ENCODE measurements around the gene C5. TPM values are rescaled to one million over a fixed set of nuclear protein-coding genes. Genes with fewer than 3 reads are reported as not detected.
"Not testable (repeated sequence)": the region's sequence is repeated elsewhere in the genome, so short reads cannot be mapped to it uniquely, and the experiment has no call there.

The C5 gene
- total RNA-seq, 1 donor from 2014 or later, result 1.0 TPM

DNA sequence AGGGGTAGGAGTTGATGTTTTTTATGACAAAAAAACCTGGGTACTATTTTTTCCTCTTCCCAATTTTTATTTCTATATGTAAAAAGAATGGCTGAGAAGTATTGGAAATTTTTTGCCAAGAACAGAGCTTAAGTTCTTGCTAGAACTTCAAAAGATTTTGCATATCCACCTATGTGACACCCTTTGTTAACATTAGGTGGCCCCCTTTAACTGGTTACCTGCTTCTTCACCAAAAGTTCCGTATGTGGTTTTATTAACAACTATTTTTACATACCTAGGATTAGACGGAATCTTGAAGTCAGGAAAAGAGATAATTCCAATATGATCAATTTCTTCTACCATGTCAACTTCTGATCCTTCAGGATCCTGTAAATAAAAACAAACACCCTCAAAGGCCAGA is 15.5 kb downstream of the C5 start:
- Mint-ChIP-seq H3K27me3 (ENCODE audit: unreplicated experiment) (no peaks in the 10 kb centered on the region), H3K27ac (ENCODE audit: unreplicated experiment) (no peak overlapping the region), H3K4me1 (ENCODE audit: low read depth, unreplicated experiment) (no peaks in the 10 kb centered on the region), H3K9me3 (ENCODE audit: unreplicated experiment) (no peaks in the 10 kb centered on the region), H3K36me3 (ENCODE audit: unreplicated experiment) (no peaks in the 10 kb centered on the region), H3K4me3 (ENCODE audit: unreplicated experiment) (no peak overlapping the region)
- no peak for DNase-seq
- TF ChIP-seq, protein P1, sequence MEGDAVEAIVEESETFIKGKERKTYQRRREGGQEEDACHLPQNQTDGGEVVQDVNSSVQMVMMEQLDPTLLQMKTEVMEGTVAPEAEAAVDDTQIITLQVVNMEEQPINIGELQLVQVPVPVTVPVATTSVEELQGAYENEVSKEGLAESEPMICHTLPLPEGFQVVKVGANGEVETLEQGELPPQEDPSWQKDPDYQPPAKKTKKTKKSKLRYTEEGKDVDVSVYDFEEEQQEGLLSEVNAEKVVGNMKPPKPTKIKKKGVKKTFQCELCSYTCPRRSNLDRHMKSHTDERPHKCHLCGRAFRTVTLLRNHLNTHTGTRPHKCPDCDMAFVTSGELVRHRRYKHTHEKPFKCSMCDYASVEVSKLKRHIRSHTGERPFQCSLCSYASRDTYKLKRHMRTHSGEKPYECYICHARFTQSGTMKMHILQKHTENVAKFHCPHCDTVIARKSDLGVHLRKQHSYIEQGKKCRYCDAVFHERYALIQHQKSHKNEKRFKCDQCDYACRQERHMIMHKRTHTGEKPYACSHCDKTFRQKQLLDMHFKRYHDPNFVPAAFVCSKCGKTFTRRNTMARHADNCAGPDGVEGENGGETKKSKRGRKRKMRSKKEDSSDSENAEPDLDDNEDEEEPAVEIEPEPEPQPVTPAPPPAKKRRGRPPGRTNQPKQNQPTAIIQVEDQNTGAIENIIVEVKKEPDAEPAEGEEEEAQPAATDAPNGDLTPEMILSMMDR (IDR thresholded peaks at IDR 0.05; ENCODE audit: partially characterized antibody, unreplicated experiment), result no peak

DNA sequence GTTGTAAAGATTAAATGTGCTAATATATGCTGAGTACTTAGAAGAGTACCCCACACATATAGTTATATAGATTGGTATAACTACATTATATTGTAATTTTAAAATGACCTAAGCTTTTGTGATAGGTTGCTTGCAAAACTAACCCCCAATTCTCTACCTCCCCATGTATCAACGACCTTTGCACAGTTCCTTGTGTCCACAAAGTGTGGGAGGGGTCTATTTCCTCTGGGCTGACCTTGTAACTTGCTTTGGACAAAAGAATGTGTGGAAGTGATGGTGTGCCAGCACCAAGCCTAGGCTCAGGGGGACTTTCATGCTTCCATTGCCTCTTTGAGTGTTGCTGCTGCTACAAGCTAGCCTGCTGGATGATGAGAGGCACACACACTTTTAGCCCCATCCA is 20.6 kb downstream of the C5 start:
- no peak for DNase-seq
- Mint-ChIP-seq H3K36me3 (ENCODE audit: unreplicated experiment) (no peaks in the 10 kb centered on the region), H3K27ac (ENCODE audit: unreplicated experiment) (no peak overlapping the region), H3K27me3 (ENCODE audit: unreplicated experiment) (no peaks in the 10 kb centered on the region), H3K4me3 (ENCODE audit: unreplicated experiment) (no peak overlapping the region), H3K4me1 (ENCODE audit: low read depth, unreplicated experiment) (no peaks in the 10 kb centered on the region), H3K9me3 (ENCODE audit: unreplicated experiment) (no peaks in the 10 kb centered on the region)
- TF ChIP-seq, protein P1 (IDR thresholded peaks at IDR 0.05; ENCODE audit: partially characterized antibody, unreplicated experiment), result no peak

DNA sequence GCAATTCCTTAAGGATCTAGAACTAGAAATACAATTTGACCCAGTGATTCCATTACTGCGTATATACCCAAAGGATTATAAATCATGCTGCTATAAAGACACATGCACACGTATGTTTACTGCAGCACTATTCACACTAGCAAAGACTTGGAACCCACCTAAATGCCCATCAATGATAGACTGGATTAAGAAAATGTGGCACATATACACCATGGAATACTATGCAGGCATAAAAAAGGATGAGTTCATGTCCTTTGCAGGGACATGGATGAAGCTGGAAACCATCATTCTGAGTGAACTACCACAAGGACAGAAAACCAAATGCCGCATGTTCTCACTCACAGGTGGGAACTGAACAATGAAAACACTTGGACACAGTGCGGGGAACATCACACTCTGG is 21.8 kb downstream of the C5 start:
- H3K9me3 Mint-ChIP-seq (ENCODE audit: unreplicated experiment); H3K27me3 Mint-ChIP-seq (ENCODE audit: unreplicated experiment); DNase-seq; H3K4me3 Mint-ChIP-seq (ENCODE audit: unreplicated experiment); H3K27ac Mint-ChIP-seq (ENCODE audit: unreplicated experiment); H3K36me3 Mint-ChIP-seq (ENCODE audit: unreplicated experiment); H3K4me1 Mint-ChIP-seq (ENCODE audit: low read depth, unreplicated experiment): not testable (repeated sequence)

DNA sequence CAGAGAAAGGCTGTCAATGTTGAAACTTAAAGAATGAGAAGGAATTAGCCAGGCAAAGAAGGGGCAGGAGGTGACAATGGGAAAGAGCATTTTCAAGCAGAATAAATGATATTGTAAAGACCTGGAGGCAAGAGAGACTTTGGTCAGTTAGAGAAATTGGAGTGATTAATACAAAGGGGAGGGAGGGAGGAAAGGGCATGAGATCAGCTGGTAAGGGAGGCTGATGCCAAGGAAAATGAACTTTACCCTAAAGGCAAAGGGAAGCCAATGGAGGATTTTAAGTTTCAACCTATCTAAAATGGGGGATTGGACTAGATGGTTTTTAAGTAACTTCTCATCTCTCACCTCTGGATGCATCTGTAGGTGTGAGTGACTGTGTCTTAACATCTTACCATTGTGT is 23.3 kb downstream of the C5 start:
- no peak for DNase-seq
- TF ChIP-seq, protein P1 (IDR thresholded peaks at IDR 0.05; ENCODE audit: partially characterized antibody, unreplicated experiment), result no peak
- Mint-ChIP-seq H3K36me3 (ENCODE audit: unreplicated experiment) (no peaks in the 10 kb centered on the region), H3K4me3 (ENCODE audit: unreplicated experiment) (no peak overlapping the region), H3K27ac (ENCODE audit: unreplicated experiment) (no peak overlapping the region), H3K27me3 (ENCODE audit: unreplicated experiment) (no peaks in the 10 kb centered on the region), H3K9me3 (ENCODE audit: unreplicated experiment) (no peaks in the 10 kb centered on the region), H3K4me1 (ENCODE audit: low read depth, unreplicated experiment) (no peaks in the 10 kb centered on the region)

DNA sequence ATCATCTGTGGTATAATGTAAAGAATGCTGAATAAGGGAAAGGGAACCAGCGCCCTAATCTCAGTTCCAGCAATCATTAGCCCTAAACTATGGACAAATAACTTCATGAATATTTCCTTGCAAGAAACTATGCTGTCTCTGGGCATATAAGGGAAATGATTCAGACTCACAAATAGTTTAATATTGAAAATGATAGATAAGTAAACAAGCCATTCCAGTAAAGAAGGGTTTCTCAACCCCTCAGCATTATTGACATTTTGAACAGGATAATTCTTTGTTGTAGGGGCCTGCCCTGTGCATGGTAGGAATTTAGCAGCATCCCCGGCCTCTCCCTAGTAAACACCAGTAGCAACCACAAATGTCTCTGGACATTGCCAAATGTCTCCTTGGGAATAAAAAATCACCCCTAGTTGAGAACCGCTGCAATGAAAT is 23.8 kb downstream of the C5 start:
- TF ChIP-seq, protein P1 (IDR thresholded peaks at IDR 0.05; ENCODE audit: partially characterized antibody, unreplicated experiment), result no peak
- no peak for DNase-seq
- no peaks in the 10 kb centered on the region for H3K27me3 Mint-ChIP-seq (ENCODE audit: unreplicated experiment)
- no peak overlapping the region for H3K4me3 Mint-ChIP-seq (ENCODE audit: unreplicated experiment)
- no peak overlapping the region for H3K27ac Mint-ChIP-seq (ENCODE audit: unreplicated experiment)
- no peaks in the 10 kb centered on the region for H3K4me1 Mint-ChIP-seq (ENCODE audit: low read depth, unreplicated experiment)
- H3K9me3 Mint-ChIP-seq (ENCODE audit: unreplicated experiment), result no peaks in the 10 kb centered on the region
- no peaks in the 10 kb centered on the region for H3K36me3 Mint-ChIP-seq (ENCODE audit: unreplicated experiment)

DNA sequence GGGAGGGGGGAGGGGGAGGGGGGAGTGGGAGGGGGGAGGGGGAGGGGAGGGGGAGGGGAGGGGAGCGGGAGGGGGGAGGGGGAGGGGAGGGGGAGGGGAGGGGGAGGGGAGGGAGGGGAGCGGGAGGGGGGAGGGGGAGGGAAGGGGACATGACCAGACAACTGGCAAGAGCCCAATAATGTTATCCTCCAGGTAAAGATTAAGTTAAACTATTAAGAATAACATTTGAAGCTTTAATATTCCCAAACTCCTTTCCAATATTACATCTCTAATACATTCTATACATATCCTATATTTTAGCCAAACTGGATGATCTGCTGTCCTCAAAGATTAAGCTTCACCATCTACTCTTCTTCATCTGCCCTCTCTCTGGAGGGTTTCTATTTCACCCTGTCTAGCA is 25.8 kb downstream of the C5 start:
- TF ChIP-seq, protein P1 (IDR thresholded peaks at IDR 0.05; ENCODE audit: partially characterized antibody, unreplicated experiment), result no peak
- Mint-ChIP-seq H3K4me3 (ENCODE audit: unreplicated experiment) (no peak overlapping the region), H3K4me1 (ENCODE audit: low read depth, unreplicated experiment) (no peaks in the 10 kb centered on the region), H3K27me3 (ENCODE audit: unreplicated experiment) (no peaks in the 10 kb centered on the region), H3K27ac (ENCODE audit: unreplicated experiment) (no peak overlapping the region), H3K9me3 (ENCODE audit: unreplicated experiment) (no peaks in the 10 kb centered on the region), H3K36me3 (ENCODE audit: unreplicated experiment) (no peaks in the 10 kb centered on the region)
- DNase-seq, result no peak

Data from glutamatergic neuron (in vitro differentiated cells).